H9 (cell line): ENCODE measurements around the gene LYSET. TPM values are rescaled to one million over a fixed set of nuclear protein-coding genes. Genes with fewer than 3 reads are reported as not detected.
"Not testable (repeated sequence)": the region's sequence is repeated elsewhere in the genome, so short reads cannot be mapped to it uniquely, and the experiment has no call there.

Source experiments
- DNase-seq: peaks from one replicate; pipeline ENCODE4 v3.0.0-alpha.2; 2017
- H2AFZ ChIP-seq: one replicate; pipeline ENCODE4 v1.6.1; 2013; ENCODE audit warnings: mild to moderate bottlenecking, low read length, control low read depth, moderate library complexity
- H2AK5ac ChIP-seq: 2 replicates; pipeline ENCODE4 v1.6.1; 2013; ENCODE audit warnings: low read length, control low read depth, mixed read lengths; ENCODE audit not compliant: insufficient read length
- H2BK120ac ChIP-seq: one replicate; pipeline ENCODE4 v1.6.1; 2013; ENCODE audit warnings: low read depth, mild to moderate bottlenecking, low read length, control low read depth, inconsistent platforms; ENCODE audit not compliant: poor library complexity, severe bottlenecking
- H2BK12ac ChIP-seq: 2 replicates; pipeline ENCODE4 v1.6.1; 2013; ENCODE audit warnings: low read length, control low read depth, mixed read lengths, low read depth; ENCODE audit not compliant: insufficient read length
- H2BK15ac ChIP-seq: 2 replicates; pipeline ENCODE4 v1.6.1; 2013; ENCODE audit warnings: low read depth, low read length, control low read depth
- H2BK20ac ChIP-seq: one replicate; pipeline ENCODE4 v1.6.1; 2013; ENCODE audit warnings: low read depth, mild to moderate bottlenecking, low read length, control low read depth, inconsistent platforms; ENCODE audit not compliant: poor library complexity, severe bottlenecking
- H2BK5ac ChIP-seq: 2 replicates; pipeline ENCODE4 v1.6.1; 2013; ENCODE audit warnings: low read length, control low read depth, mixed read lengths; ENCODE audit not compliant: insufficient read length
- H3K14ac ChIP-seq: 2 replicates; pipeline ENCODE4 v1.6.1; 2013; ENCODE audit warnings: low read length, control low read depth; ENCODE audit not compliant: insufficient read depth
- H3K18ac ChIP-seq: 2 replicates; pipeline ENCODE4 v1.6.1; 2013; ENCODE audit warnings: low read depth, mild to moderate bottlenecking, mixed read lengths, low read length, control low read depth; ENCODE audit not compliant: insufficient read length
- H3K23ac ChIP-seq: 2 replicates; pipeline ENCODE4 v1.6.1; 2013; ENCODE audit warnings: low read length, control low read depth, mixed read lengths, low read depth; ENCODE audit not compliant: insufficient read length
- H3K23me2 ChIP-seq: 2 replicates; pipeline ENCODE4 v1.6.1; 2013; ENCODE audit warnings: low read depth, mild to moderate bottlenecking, mixed read lengths, low read length, control low read depth; ENCODE audit not compliant: insufficient read length, poor library complexity, severe bottlenecking
- H3K27ac ChIP-seq: 2 replicates; pipeline ENCODE4 v1.5.1; 2013; ENCODE audit warnings: low read length, control low read depth, mixed read lengths, low read depth; ENCODE audit not compliant: insufficient read length
- H3K27me3 ChIP-seq: 2 replicates; pipeline ENCODE4 v1.6.1; 2013; ENCODE audit warnings: low read length, control low read depth, inconsistent platforms; ENCODE audit not compliant: insufficient read depth
- H3K4ac ChIP-seq: 2 replicates; pipeline ENCODE4 v1.6.1; 2013; ENCODE audit warnings: low read depth, mild to moderate bottlenecking, control low read depth, inconsistent platforms, low read length, moderate library complexity
- H3K4me1 ChIP-seq: 2 replicates; pipeline ENCODE4 v1.6.1; 2013; ENCODE audit warnings: low read length, control low read depth, inconsistent platforms; ENCODE audit not compliant: insufficient read depth
- H3K4me2 ChIP-seq: 2 replicates; pipeline ENCODE4 v1.6.1; 2013; ENCODE audit warnings: low read length, control low read depth, mixed read lengths; ENCODE audit not compliant: insufficient read length, insufficient read depth
- H3K56ac ChIP-seq: 2 replicates; pipeline ENCODE4 v1.6.1; 2013; ENCODE audit warnings: low read depth, mild to moderate bottlenecking, mixed read lengths, low read length, control low read depth; ENCODE audit not compliant: insufficient read length
- H3K79me1 ChIP-seq: 2 replicates; pipeline ENCODE4 v1.6.1; 2013; ENCODE audit warnings: low read depth, mild to moderate bottlenecking, moderate library complexity, low read length, control low read depth, inconsistent platforms; ENCODE audit not compliant: insufficient read depth, poor library complexity, severe bottlenecking
- H3K79me2 ChIP-seq: 2 replicates; pipeline ENCODE4 v1.6.1; 2013; ENCODE audit warnings: low read length, control low read depth, inconsistent platforms; ENCODE audit not compliant: insufficient read depth
- H3K9ac ChIP-seq: 2 replicates; pipeline ENCODE4 v1.6.1; 2013; ENCODE audit warnings: low read length, control low read depth, mixed read lengths; ENCODE audit not compliant: insufficient read length; ENCODE audit errors: extremely low read depth
- H3K9me3 ChIP-seq: one replicate; pipeline ENCODE4 v1.6.1; 2013; ENCODE audit warnings: low read depth, low read length, inconsistent platforms; ENCODE audit not compliant: control insufficient read depth
- H3T11ph ChIP-seq: one replicate; pipeline ENCODE4 v1.6.1; 2013; ENCODE audit warnings: mild to moderate bottlenecking, low read length, control low read depth, inconsistent platforms
- H4K20me1 ChIP-seq: one replicate; pipeline ENCODE4 v1.6.1; 2013; ENCODE audit not compliant: control insufficient read depth, insufficient read length, insufficient read depth
- H4K5ac ChIP-seq: 2 replicates; pipeline ENCODE4 v1.6.1; 2013; ENCODE audit warnings: low read depth, mild to moderate bottlenecking, mixed read lengths, low read length, control low read depth; ENCODE audit not compliant: insufficient read length
- H4K8ac ChIP-seq: replicated peaks from 2 replicates; pipeline ENCODE4 v1.6.1; 2013; ENCODE audit warnings: low read length, control low read depth, mixed read lengths, low read depth; ENCODE audit not compliant: insufficient read length
- H4K91ac ChIP-seq: 2 replicates; pipeline ENCODE4 v1.6.1; 2013; ENCODE audit warnings: low read depth, mild to moderate bottlenecking, moderate library complexity, mixed read lengths, low read length, control low read depth; ENCODE audit not compliant: insufficient read length
- H3K27ac Mint-ChIP-seq, 3 experiments: 2 replicates in 2 of 3; 3 replicates in 1 of 3; pipeline ENCODE4 v1.8.0; 2020 to 2021; ENCODE audit warnings: mixed read lengths in 3 of 3, mild to moderate bottlenecking in 1 of 3, moderate library complexity in 1 of 3
- H3K27me3 Mint-ChIP-seq: 2 replicates; pipeline ENCODE4 v1.8.0; 2021; ENCODE audit warnings: low read depth, mild to moderate bottlenecking, moderate library complexity, mixed read lengths
- H3K36me3 Mint-ChIP-seq, 3 experiments: 2 replicates in 2 of 3; 3 replicates in 1 of 3; pipeline ENCODE4 v1.8.0; 2020 to 2021; ENCODE audit warnings: low read depth in 3 of 3, mixed read lengths in 3 of 3; ENCODE audit not compliant: insufficient read depth in 1 of 3
- H3K4me1 Mint-ChIP-seq, 2 experiments: 2 replicates each; pipeline ENCODE4 v1.8.0; 2020; ENCODE audit warnings: mixed read lengths in 2 of 2
- H3K4me3 Mint-ChIP-seq, 2 experiments: 2 replicates in 1 of 2; 3 replicates in 1 of 2; pipeline ENCODE4 v1.8.0; 2020 to 2021; ENCODE audit warnings: mild to moderate bottlenecking in 2 of 2, mixed read lengths in 2 of 2, moderate library complexity in 1 of 2
- H3K9me3 Mint-ChIP-seq, 2 experiments: 2 replicates in 1 of 2; 3 replicates in 1 of 2; pipeline ENCODE4 v1.8.0; 2020; ENCODE audit warnings: mild to moderate bottlenecking in 2 of 2, mixed read lengths in 2 of 2, moderate library complexity in 1 of 2
- WGBS: extraction: QIAGEN DNeasy Blood & Tissue Kit; methylation state at CpG from one replicate; pipeline ENCODE4 v1.1.7; 2013; ENCODE audit warnings: missing lambda C conversion rate, low lambda C conversion rate, mixed read lengths; ENCODE audit not compliant: insufficient read length; ENCODE audit errors: extremely low coverage; 5-methylcytosine and 5-hydroxymethylcytosine counted together
- total RNA-seq: library from RNA; stranded (reverse); gene quantifications from 2 replicates; pipeline ENCODE4 v1.2.1, GENCODE V29; 2021
- TF ChIP-seq, protein P1 (sequence below): fragments of 200-600 bp; sonication (generic); conservative IDR thresholded peaks from 3 replicates; pipeline ENCODE4 v1.8.0; 2021; ENCODE audit warnings: antibody characterized with exemption, mild to moderate bottlenecking

The LYSET gene
- total RNA-seq, 1 experiment from 2014 or later: 26.1 TPM

DNA sequence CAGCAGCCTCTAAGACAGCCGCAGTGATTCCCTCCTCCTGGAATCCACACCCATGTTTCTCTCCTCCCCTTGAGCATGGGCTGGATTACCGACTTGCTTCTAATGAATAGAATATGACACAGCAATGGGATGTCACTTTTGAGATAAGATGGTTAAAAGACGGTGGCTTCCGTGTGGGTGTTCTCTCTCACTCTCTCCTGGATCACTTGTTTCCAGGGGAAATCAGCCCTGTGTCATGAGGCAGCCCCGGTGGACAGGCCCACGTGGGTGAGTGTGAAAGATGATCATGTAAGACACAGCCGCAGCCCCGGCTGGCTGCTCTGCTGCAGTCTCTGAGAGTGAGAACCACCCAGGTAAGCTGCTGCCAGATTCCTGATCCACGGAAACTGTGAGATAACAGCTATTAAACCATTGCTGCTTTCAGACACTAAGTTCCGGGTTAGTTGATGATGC, 11.1 kb upstream of the LYSET start:
- Histone ChIP-seq H3K79me2 (no peaks in the 10 kb centered on the region), H3T11ph (no peak overlapping the region), H3K4ac (no peak overlapping the region), H3K9ac (no peak overlapping the region), H4K91ac (no peak overlapping the region), H3K23ac (no peak overlapping the region), H3K27me3 (no peaks in the 10 kb centered on the region), H4K5ac (no peak overlapping the region), H3K79me1 (no peaks in the 10 kb centered on the region), H3K56ac (no peak overlapping the region), H3K18ac (no peak overlapping the region), H3K9me3 (no peaks in the 10 kb centered on the region), H2AFZ (no peak overlapping the region), H2BK12ac (no peak overlapping the region), H2BK15ac (no peak overlapping the region), H2BK20ac (no peak overlapping the region), H3K27ac (no peak overlapping the region), H2BK120ac (no peak overlapping the region), H2AK5ac (no peak overlapping the region), H4K8ac (no peak overlapping the region), H3K4me1 (no peaks in the 10 kb centered on the region), H3K4me2 (no peak overlapping the region), H4K20me1 (no peaks in the 10 kb centered on the region), H3K14ac (no peak overlapping the region), H2BK5ac (no peak overlapping the region), H3K23me2 (no peaks in the 10 kb centered on the region)
- H3K4me3 Mint-ChIP-seq: no peak overlapping the region
- DNase-seq: no peak
- no peaks in the 10 kb centered on the region for H3K27me3 Mint-ChIP-seq
- H3K27ac Mint-ChIP-seq: no peak overlapping the region; a peak in 1 of 7 replicates
- no peaks in the 10 kb centered on the region for H3K4me1 Mint-ChIP-seq
- peaks cover 0 to 1% (median 0%) of the 10 kb centered on the region in 3 experiments; a peak in 1 of 7 replicates for H3K36me3 Mint-ChIP-seq
- TF ChIP-seq, protein P1, sequence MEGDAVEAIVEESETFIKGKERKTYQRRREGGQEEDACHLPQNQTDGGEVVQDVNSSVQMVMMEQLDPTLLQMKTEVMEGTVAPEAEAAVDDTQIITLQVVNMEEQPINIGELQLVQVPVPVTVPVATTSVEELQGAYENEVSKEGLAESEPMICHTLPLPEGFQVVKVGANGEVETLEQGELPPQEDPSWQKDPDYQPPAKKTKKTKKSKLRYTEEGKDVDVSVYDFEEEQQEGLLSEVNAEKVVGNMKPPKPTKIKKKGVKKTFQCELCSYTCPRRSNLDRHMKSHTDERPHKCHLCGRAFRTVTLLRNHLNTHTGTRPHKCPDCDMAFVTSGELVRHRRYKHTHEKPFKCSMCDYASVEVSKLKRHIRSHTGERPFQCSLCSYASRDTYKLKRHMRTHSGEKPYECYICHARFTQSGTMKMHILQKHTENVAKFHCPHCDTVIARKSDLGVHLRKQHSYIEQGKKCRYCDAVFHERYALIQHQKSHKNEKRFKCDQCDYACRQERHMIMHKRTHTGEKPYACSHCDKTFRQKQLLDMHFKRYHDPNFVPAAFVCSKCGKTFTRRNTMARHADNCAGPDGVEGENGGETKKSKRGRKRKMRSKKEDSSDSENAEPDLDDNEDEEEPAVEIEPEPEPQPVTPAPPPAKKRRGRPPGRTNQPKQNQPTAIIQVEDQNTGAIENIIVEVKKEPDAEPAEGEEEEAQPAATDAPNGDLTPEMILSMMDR: no peak
- no CpG with 5 or more reads among the region's 10 CpGs for WGBS
- peaks cover 0 to 5% of the 10 kb centered on the region in 2 experiments; a peak in 1 of 5 replicates for H3K9me3 Mint-ChIP-seq

DNA sequence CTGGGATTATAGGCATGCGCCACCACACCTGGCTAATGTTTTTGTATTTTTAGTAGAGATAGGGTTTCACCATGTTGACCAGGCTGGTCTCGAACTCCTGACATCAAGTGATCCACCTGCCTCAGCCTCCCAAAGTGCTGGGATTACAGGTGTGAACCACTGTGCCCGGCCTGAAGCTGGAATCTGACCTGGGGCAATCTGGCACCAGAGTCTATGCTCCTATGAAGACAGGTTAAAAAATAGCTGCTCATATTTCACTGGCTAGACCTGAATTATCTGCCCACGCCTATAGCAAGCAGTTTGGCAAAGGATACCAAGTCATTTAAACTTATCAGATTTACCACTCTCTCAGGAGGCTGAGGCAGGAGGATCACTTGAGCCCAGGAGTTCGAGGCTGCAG, 10.4 kb upstream of the LYSET start:
- H3K23ac ChIP-seq, H2BK5ac ChIP-seq, H3K4me2 ChIP-seq, H3K14ac ChIP-seq, H3K79me1 ChIP-seq, H3K4ac ChIP-seq, H2AK5ac ChIP-seq, H3K27ac Mint-ChIP-seq, H3K4me1 Mint-ChIP-seq, H3K23me2 ChIP-seq, H3K27me3 ChIP-seq, H3K18ac ChIP-seq, H4K91ac ChIP-seq, H2BK120ac ChIP-seq, H3K9me3 Mint-ChIP-seq, H3K36me3 Mint-ChIP-seq, H4K5ac ChIP-seq, H4K20me1 ChIP-seq, H3T11ph ChIP-seq, H3K4me3 Mint-ChIP-seq, H3K9me3 ChIP-seq, H3K4me1 ChIP-seq, H3K9ac ChIP-seq, H3K79me2 ChIP-seq, H3K27ac ChIP-seq, H4K8ac ChIP-seq, H2BK12ac ChIP-seq, H3K56ac ChIP-seq, DNase-seq, H2BK20ac ChIP-seq, H2AFZ ChIP-seq, H3K27me3 Mint-ChIP-seq, H2BK15ac ChIP-seq: not testable (repeated sequence)
- WGBS: no CpG with 5 or more reads among the region's 5 CpGs
